ENCODE results near the gene PLEKHG5.

DNA sequence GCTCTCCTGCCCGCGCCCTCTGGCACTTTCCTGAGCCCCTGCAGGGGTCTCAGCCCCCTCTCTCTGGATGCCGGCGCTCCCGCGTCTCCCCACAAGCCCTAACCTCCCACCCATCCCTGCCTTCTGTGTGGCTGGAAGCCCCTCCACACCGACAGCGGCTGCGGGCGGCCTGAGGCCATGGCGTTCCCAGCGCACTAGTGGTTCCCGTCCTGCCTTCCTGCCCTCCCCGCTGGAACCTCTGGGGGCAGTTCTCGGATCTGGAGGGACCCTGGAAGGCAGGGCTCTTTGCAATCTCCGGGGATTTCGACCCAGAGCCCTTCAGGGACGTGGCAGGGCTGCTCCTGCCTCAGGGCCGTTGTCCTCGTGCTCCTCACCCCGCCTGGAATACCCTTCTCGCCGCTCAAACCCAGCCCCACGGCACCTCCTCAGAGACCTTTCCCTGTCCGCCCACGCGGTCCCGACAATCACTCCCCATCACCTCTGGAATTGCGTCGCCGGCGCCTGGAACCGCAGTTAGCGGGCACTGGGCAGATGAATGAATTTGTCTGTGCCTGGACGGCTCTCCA is 67.4 kb downstream of the PLEKHG5 start:
- TF ChIP-seq, protein P1, sequence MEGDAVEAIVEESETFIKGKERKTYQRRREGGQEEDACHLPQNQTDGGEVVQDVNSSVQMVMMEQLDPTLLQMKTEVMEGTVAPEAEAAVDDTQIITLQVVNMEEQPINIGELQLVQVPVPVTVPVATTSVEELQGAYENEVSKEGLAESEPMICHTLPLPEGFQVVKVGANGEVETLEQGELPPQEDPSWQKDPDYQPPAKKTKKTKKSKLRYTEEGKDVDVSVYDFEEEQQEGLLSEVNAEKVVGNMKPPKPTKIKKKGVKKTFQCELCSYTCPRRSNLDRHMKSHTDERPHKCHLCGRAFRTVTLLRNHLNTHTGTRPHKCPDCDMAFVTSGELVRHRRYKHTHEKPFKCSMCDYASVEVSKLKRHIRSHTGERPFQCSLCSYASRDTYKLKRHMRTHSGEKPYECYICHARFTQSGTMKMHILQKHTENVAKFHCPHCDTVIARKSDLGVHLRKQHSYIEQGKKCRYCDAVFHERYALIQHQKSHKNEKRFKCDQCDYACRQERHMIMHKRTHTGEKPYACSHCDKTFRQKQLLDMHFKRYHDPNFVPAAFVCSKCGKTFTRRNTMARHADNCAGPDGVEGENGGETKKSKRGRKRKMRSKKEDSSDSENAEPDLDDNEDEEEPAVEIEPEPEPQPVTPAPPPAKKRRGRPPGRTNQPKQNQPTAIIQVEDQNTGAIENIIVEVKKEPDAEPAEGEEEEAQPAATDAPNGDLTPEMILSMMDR (IDR thresholded peaks at IDR 0.05 in 8 of 11, conservative IDR thresholded peaks at IDR 0.05 in 3 of 11): no peak
- TF ChIP-seq POLR2A (IDR thresholded peaks at IDR 0.05) (no peak), POLR2AphosphoS5 (IDR thresholded peaks at IDR 0.05) (no peak)

All from spleen (tissue), 7 donors.